ENCODE results near the gene AUTS2.

GRCh38 chr7:70793060-70793459 lies 1194.8 kb downstream of the AUTS2 start:
- TF ChIP-seq CTCF (IDR thresholded peaks at IDR 0.05; ENCODE audit: low read depth, low read length, missing input control) (no peak), TAF1 (conservative IDR thresholded peaks at IDR 0.05) (no peak), ZBTB33 (IDR thresholded peaks at IDR 0.05) (no peak)
